Natural killer cell (primary cell): ENCODE measurements around the gene DIO3. TPM values are rescaled to one million over a fixed set of nuclear protein-coding genes. Genes with fewer than 3 reads are reported as not detected.
A peak's percentile ranks its signal among the peaks of the same experiment; 100 is the strongest.

Experiments
- ATAC-seq, 3 donors: fragments of 150-1000 bp in 2 of 3; fragments of 200-7000 bp in 1 of 3; cut with Tn5 transposase; 1 replicate in 1 of 3; 2 replicates in 2 of 3; pipeline ENCODE4 v1.10.0; 2021; ENCODE audit warnings: mild to moderate bottlenecking in 2 of 3, moderate library complexity in 2 of 3
- DNase-seq, 2 donors: peaks; one replicate each; pipeline versions ENCODE4 v3.0.0 to v3.0.0-alpha.2; 2013 to 2021; ENCODE audit warnings: mixed read lengths in 1 of 2
- H3K27ac ChIP-seq: one replicate; pipeline ENCODE4 v1.5.1; 2013; ENCODE audit warnings: mild to moderate bottlenecking, low read length
- H3K27me3 ChIP-seq: one replicate; pipeline ENCODE4 v1.6.1; 2013; ENCODE audit warnings: low read length; ENCODE audit not compliant: control insufficient read depth, insufficient read depth
- H3K36me3 ChIP-seq: one replicate; pipeline ENCODE4 v1.6.1; 2013; ENCODE audit warnings: low read length; ENCODE audit not compliant: control insufficient read depth, insufficient read depth
- H3K4me1 ChIP-seq: one replicate; pipeline ENCODE4 v1.6.1; 2013; ENCODE audit warnings: low read length; ENCODE audit not compliant: control insufficient read depth, insufficient read depth
- H3K4me3 ChIP-seq: one replicate; pipeline ENCODE4 v1.5.1; 2013; ENCODE audit warnings: low read length
- H3K9me3 ChIP-seq: one replicate; pipeline ENCODE4 v1.6.1; 2013; ENCODE audit warnings: low read length; ENCODE audit not compliant: control insufficient read depth, insufficient read depth
- H3K27ac Mint-ChIP-seq, 2 donors: one replicate each; pipeline ENCODE4 v1.8.0; 2022; ENCODE audit warnings: mild to moderate bottlenecking in 2 of 2, mixed read lengths in 2 of 2, moderate library complexity in 1 of 2
- H3K27me3 Mint-ChIP-seq, 2 donors: one replicate each; pipeline ENCODE4 v1.8.0; 2022; ENCODE audit warnings: low read depth in 2 of 2, mixed read lengths in 2 of 2
- H3K36me3 Mint-ChIP-seq: one replicate; pipeline ENCODE4 v1.8.0; 2022; ENCODE audit warnings: mixed read lengths
- H3K4me1 Mint-ChIP-seq, 2 donors: one replicate each; pipeline ENCODE4 v1.8.0; 2022; ENCODE audit warnings: mixed read lengths in 2 of 2
- H3K4me3 Mint-ChIP-seq: one replicate; pipeline ENCODE4 v1.8.0; 2022; ENCODE audit warnings: mild to moderate bottlenecking, moderate library complexity, mixed read lengths
- H3K9me3 Mint-ChIP-seq, 2 donors: one replicate each; pipeline ENCODE4 v1.8.0; 2022; ENCODE audit warnings: mixed read lengths in 2 of 2
- CTCF ChIP-seq: fragments of 200-600 bp; IDR thresholded peaks from one replicate; pipeline ENCODE4 v1.8.0; 2022; ENCODE audit warnings: antibody characterized with exemption
- WGBS: methylation state at CpG from one replicate; pipeline ENCODE4 v1.1.7; 2013; ENCODE audit warnings: missing lambda C conversion rate; ENCODE audit not compliant: insufficient coverage; 5-methylcytosine and 5-hydroxymethylcytosine counted together
- intact Hi-C: fragments of 100-400 bp; cut with micrococcal nuclease; formaldehyde crosslinking; loops from one replicate; pipeline ENCODE4 v1.14.2; 2022
- total RNA-seq, 4 donors: library from RNA; stranded (reverse); fragments of 120-200 nt in 1 of 4; gene quantifications; one replicate each; pipeline versions ENCODE4 v1.2.3 to v1.2.4, GENCODE V29; 2013 to 2022

Gene DIO3
- total RNA-seq, 3 donors from 2014 or later (not counting 1 experiment from before 2014, with no cell fraction given), result not detected

GRCh38 chr14:101595349-101595748, 34.1 kb downstream of the DIO3 start:
- WGBS, result 97% methylated on average over 4 of the region's 4 CpGs
- Histone ChIP-seq H3K9me3 (no peaks in the 10 kb centered on the region), H3K27ac (no peak overlapping the region), H3K4me1 (peaks cover 28% of the 10 kb centered on the region), H3K27me3 (no peaks in the 10 kb centered on the region), H3K36me3 (no peaks in the 10 kb centered on the region), H3K4me3 (no peak overlapping the region)
- H3K36me3 Mint-ChIP-seq, result no peaks in the 10 kb centered on the region
- intact Hi-C loops, result no loop called here
- TF ChIP-seq CTCF, result no peak
- H3K27ac Mint-ChIP-seq, result peak overlapping the region; percentile 83 to 93
- H3K27me3 Mint-ChIP-seq, result no peaks in the 10 kb centered on the region
- H3K4me3 Mint-ChIP-seq, result peak overlapping the region; percentile 66
- DNase-seq, result peak in 1 of 2 donors; percentile 15
- H3K9me3 Mint-ChIP-seq, result no peaks in the 10 kb centered on the region
- ATAC-seq, result no peak
- H3K4me1 Mint-ChIP-seq, result peaks cover 51 to 52% of the 10 kb centered on the region in 2 donors

- Mint-ChIP-seq H3K27ac (peak overlapping the region; percentile 83 to 93), H3K9me3 (no peaks in the 10 kb centered on the region), H3K4me3 (peak overlapping the region; percentile 66), H3K36me3 (no peaks in the 10 kb centered on the region), H3K27me3 (no peaks in the 10 kb centered on the region), H3K4me1 (peaks cover 51 to 52% of the 10 kb centered on the region in 2 donors)
- intact Hi-C loops, result no loop called here
- Histone ChIP-seq H3K9me3 (no peaks in the 10 kb centered on the region), H3K4me1 (peaks cover 28% of the 10 kb centered on the region), H3K36me3 (no peaks in the 10 kb centered on the region), H3K4me3 (no peak overlapping the region), H3K27ac (peak overlapping the region; percentile 44), H3K27me3 (no peaks in the 10 kb centered on the region)
- no peak for TF ChIP-seq CTCF
- 33% methylated on average over 8 of the region's 8 CpGs for WGBS
- peak; percentile 40 to 63 (median 46) for ATAC-seq
- DNase-seq, result peak in 1 of 2 donors; percentile 52
Observed at GRCh38 chr14:101595887-101596721, 34.8 kb downstream of the DIO3 start.

- intact Hi-C loops, result no loop called here
- no peak for TF ChIP-seq CTCF
- Histone ChIP-seq H3K27me3 (no peaks in the 10 kb centered on the region), H3K9me3 (no peaks in the 10 kb centered on the region), H3K27ac (peak overlapping the region; percentile 44), H3K4me1 (peaks cover 28% of the 10 kb centered on the region), H3K4me3 (no peak overlapping the region), H3K36me3 (no peaks in the 10 kb centered on the region)
- peak overlapping the region; percentile 1 for H3K4me3 Mint-ChIP-seq
- H3K36me3 Mint-ChIP-seq, result no peaks in the 10 kb centered on the region
- H3K9me3 Mint-ChIP-seq, result no peaks in the 10 kb centered on the region
- H3K27me3 Mint-ChIP-seq, result no peaks in the 10 kb centered on the region
- ATAC-seq (peak; percentile 21 to 45 (median 23)), DNase-seq (no peak)
- 14% methylated on average over 7 of the region's 7 CpGs for WGBS
- H3K27ac Mint-ChIP-seq, result peak overlapping the region; percentile 83 to 93
- peaks cover 48 to 51% of the 10 kb centered on the region in 2 donors for H3K4me1 Mint-ChIP-seq
Observed at GRCh38 chr14:101596742-101597141, 35.4 kb downstream of the DIO3 start.
